ENCODE results near the gene SORCS2.

GRCh38 chr4:7353046-7353790 lies 160.9 kb downstream of the SORCS2 start:
- TF ChIP-seq CTCF (IDR thresholded peaks at IDR 0.05; ENCODE audit: insufficient read depth, low read depth, low read length) (no peak), EZH2 (IDR thresholded peaks at IDR 0.05; ENCODE audit: insufficient read depth, low read length) (no peak)

Data from astrocyte (in vitro differentiated cells and primary cell).